Heart left ventricle (tissue), 11 donors: ENCODE data around the gene IP6K2. TPM values are rescaled to one million over a fixed set of nuclear protein-coding genes. Genes with fewer than 3 reads are reported as not detected.

Experiments
- microRNA-seq, 4 donors: library from miRNA; unstranded; fragments of <30 nt; microRNA quantifications; one replicate each; pipeline versions ENCODE4 to v1.2.0, GENCODE V29; 2017 to 2020
- polyA plus RNA-seq, 2 donors: library from polyadenylated mRNA; stranded (reverse); fragments of 200-250 nt; gene quantifications; one replicate each; pipeline ENCODE4 v1.2.3, GENCODE V29; 2013
- total RNA-seq, 9 donors: library from RNA; depleted of rRNA in 2 of 9; stranded (reverse); fragments of >200 nt in 2 of 9; fragmentation: NEBNext Ultra II Directional in 3 of 9; extraction: Animal tissue kit (Norgen Biotek cat#: 25700) in 3 of 9; gene quantifications; one replicate each; pipeline versions ENCODE4 v1.1.0 to v1.2.4, GENCODE V29; 2016 to 2023
- donor health status: ischemic (EF 13 %, LVEDD 7.1; RV severe dilation, severe dysfunction).
- donor health status: healthy with polysubstance abuse.
- donor health status: DM: no; HTN: yes; CAD: no.
- donor health status: DM: no; HTN: no; CAD: no.
- donor health status: ischemic (EF 25% LVEDD 5.7; RV mildly dilated, moderate dysfunction).
- donor health status: healthy.
- donor health status: DM: yes; HTN: yes; CAD: no.
- donor health status: PGD.
- donor health status: nonischemic (EF 23%, LVEDD 6.1; RV moderate dilation, normal function).

The IP6K2 gene
- total and polyA plus RNA-seq, 11 donors: 14.1 to 42.7 (median 26.2) TPM

Small RNA genes within 50 kb of the gene (microRNA-seq; reads per million reads assigned to microRNA genes)
- gene MIR4793: 0 reads per million in 4 donors

Other genes with a start within 250 kb of the IP6K2 start
- gene SHISA5, start 213.0 kb downstream of the IP6K2 start, total RNA-seq: 100 to 1,000 TPM in 2 of 9 donors, 10 to 100 TPM in 7; 38.6 to 124 (median 54.6) TPM
- 10 to 100 TPM; 25.8 to 68.5 TPM for gene SHISA5, start 213.0 kb downstream of the IP6K2 start, polyA plus RNA-seq
- 1 to 10 TPM in 5 of 9 donors, under 1 TPM in 4; 0.44 to 9.1 (median 1.0) TPM for gene PFKFB4, start 160.4 kb downstream of the IP6K2 start, total RNA-seq
- 1 to 10 TPM; 1.2 to 1.3 TPM for gene PFKFB4, start 160.4 kb downstream of the IP6K2 start, polyA plus RNA-seq
- under 1 TPM in 5 of 9 donors, not detected in 4; 0.23 to 0.35 (median 0.25) TPM for gene UCN2, start 153.4 kb downstream of the IP6K2 start, total RNA-seq
- under 1 TPM; 0.11 to 0.15 TPM for gene UCN2, start 153.4 kb downstream of the IP6K2 start, polyA plus RNA-seq
- gene COL7A1, start 121.9 kb downstream of the IP6K2 start, total RNA-seq: 10 to 100 TPM in 6 of 9 donors, 1 to 10 TPM in 3; 2.4 to 25.2 (median 11.5) TPM
- 10 to 100 TPM in 1 of 2 donors, 1 to 10 TPM in 1; 4.8 to 18.5 TPM for gene COL7A1, start 121.9 kb downstream of the IP6K2 start, polyA plus RNA-seq
- 1,000 to 10,000 TPM in 5 of 9 donors, 100 to 1,000 TPM in 4; 580 to 2,191 (median 1,008) TPM for gene UQCRC1, start 107.6 kb downstream of the IP6K2 start, total RNA-seq
- gene UQCRC1, start 107.6 kb downstream of the IP6K2 start, polyA plus RNA-seq: 1,000 to 10,000 TPM in 1 of 2 donors, 100 to 1,000 TPM in 1; 802 to 1,337 TPM
- not detected for gene TMEM89, start 95.5 kb downstream of the IP6K2 start, total RNA-seq
- gene TMEM89, start 95.5 kb downstream of the IP6K2 start, polyA plus RNA-seq: not detected
- 10 to 100 TPM in 3 of 9 donors, 1 to 10 TPM in 6; 6.7 to 14.6 (median 9.2) TPM for gene SLC26A6, start 81.8 kb downstream of the IP6K2 start, total RNA-seq
- gene SLC26A6, start 81.8 kb downstream of the IP6K2 start, polyA plus RNA-seq: 10 to 100 TPM; 10.0 to 12.9 TPM
- under 1 TPM; 0.10 to 0.36 (median 0.19) TPM for gene CELSR3, start 54.3 kb downstream of the IP6K2 start, total RNA-seq
- under 1 TPM; 0.18 to 0.23 TPM for gene CELSR3, start 54.3 kb downstream of the IP6K2 start, polyA plus RNA-seq
- 10 to 100 TPM in 7 of 9 donors, 1 to 10 TPM in 2; 9.8 to 47.6 (median 14.7) TPM for gene NCKIPSD, start 31.3 kb downstream of the IP6K2 start, total RNA-seq
- 10 to 100 TPM; 11.5 to 16.9 TPM for gene NCKIPSD, start 31.3 kb downstream of the IP6K2 start, polyA plus RNA-seq
- 10 to 100 TPM; 33.2 to 71.6 (median 44.9) TPM for gene PRKAR2A, start 130.7 kb upstream of the IP6K2 start, total RNA-seq
- gene PRKAR2A, start 130.7 kb upstream of the IP6K2 start, polyA plus RNA-seq: 10 to 100 TPM; 10.6 to 35.8 TPM
- 100 to 1,000 TPM in 2 of 9 donors, 10 to 100 TPM in 7; 44.6 to 176 (median 69.5) TPM for gene SLC25A20, start 181.7 kb upstream of the IP6K2 start, total RNA-seq
- gene SLC25A20, start 181.7 kb upstream of the IP6K2 start, polyA plus RNA-seq: 10 to 100 TPM; 50.5 to 65.7 TPM
- 100 to 1,000 TPM in 8 of 9 donors, 10 to 100 TPM in 1; 87.7 to 223 (median 126) TPM for gene ARIH2, start 201.6 kb upstream of the IP6K2 start, total RNA-seq
- gene ARIH2, start 201.6 kb upstream of the IP6K2 start, polyA plus RNA-seq: 10 to 100 TPM; 77.6 to 79.3 TPM